HepG2 (cell line): Measurements from ENCODE around the gene CRTAC1. TPM values are rescaled to one million over a fixed set of nuclear protein-coding genes. Genes with fewer than 3 reads are reported as not detected.

Experiments
- CSRNP2 ChIP-seq: sonication (generic); formaldehyde crosslinking; conservative IDR thresholded peaks from 2 replicates; pipeline ENCODE4 v1.8.0; 2022; ENCODE audit warnings: low read depth, missing genetic modification reagents
- DDIT3 ChIP-seq: sonication (generic); formaldehyde crosslinking; IDR thresholded peaks from 2 replicates; pipeline ENCODE4 v1.4.0; 2020; ENCODE audit warnings: mild to moderate bottlenecking, missing genetic modification reagents
- FUBP1 ChIP-seq: sonication (generic); formaldehyde crosslinking; IDR thresholded peaks from 2 replicates; pipeline ENCODE4 v1.5.1; 2020; ENCODE audit warnings: missing genetic modification reagents, mild to moderate bottlenecking, borderline replicate concordance
- GATAD1 ChIP-seq: IDR thresholded peaks from 2 replicates; pipeline ENCODE4 v1.6.1; 2016; ENCODE audit warnings: missing genetic modification reagents, missing compliant biosample characterization
- HOMEZ ChIP-seq: IDR thresholded peaks from 2 replicates; pipeline ENCODE4 v1.6.1; 2016; ENCODE audit warnings: low read depth
- KMT2A ChIP-seq: sonication (generic); formaldehyde crosslinking; IDR thresholded peaks from 2 replicates; pipeline ENCODE4 v1.4.0; 2020; ENCODE audit warnings: missing genetic modification reagents
- NFYB ChIP-seq: sonication (generic); formaldehyde crosslinking; IDR thresholded peaks from 2 replicates; pipeline ENCODE4 v1.4.0; 2020; ENCODE audit warnings: missing genetic modification reagents
- SAP130 ChIP-seq: IDR thresholded peaks from 2 replicates; pipeline ENCODE4 v1.6.1; 2016; ENCODE audit warnings: low read depth
- SP4 ChIP-seq: sonication (generic); formaldehyde crosslinking; IDR thresholded peaks from 2 replicates; pipeline ENCODE4 v1.8.1; 2023; ENCODE audit warnings: mild to moderate bottlenecking, missing genetic modification reagents
- SRSF4 ChIP-seq: fragments of 200-400 bp; formaldehyde crosslinking; IDR thresholded peaks from one replicate; pipeline ENCODE4 v1.6.1; 2018; ENCODE audit warnings: mild to moderate bottlenecking, low read depth, low read length, moderate library complexity; ENCODE audit not compliant: poor library complexity, severe bottlenecking
- STAG1 ChIP-seq: sonication (generic); formaldehyde crosslinking; IDR thresholded peaks from 2 replicates; pipeline ENCODE4 v1.4.0; 2020; ENCODE audit warnings: missing genetic modification reagents
- TEAD3 ChIP-seq: optimal IDR thresholded peaks from 2 replicates; pipeline ENCODE3; 2016; ENCODE audit warnings: borderline replicate concordance
- TIGD3 ChIP-seq: sonication (generic); formaldehyde crosslinking; IDR thresholded peaks from 2 replicates; pipeline ENCODE4 v1.5.1; 2020; ENCODE audit warnings: mild to moderate bottlenecking, missing genetic modification reagents, borderline replicate concordance
- XRCC5 ChIP-seq: fragments of 200-400 bp; formaldehyde crosslinking; optimal IDR thresholded peaks from 2 replicates; pipeline ENCODE3; 2017; ENCODE audit warnings: mild to moderate bottlenecking, low read length
- ZFP62 ChIP-seq: sonication (generic); formaldehyde crosslinking; IDR thresholded peaks from 2 replicates; pipeline ENCODE4 v1.4.0; 2020; ENCODE audit warnings: missing genetic modification reagents
- ZFP91 ChIP-seq: sonication (generic); formaldehyde crosslinking; IDR thresholded peaks from 2 replicates; pipeline ENCODE4 v1.9.0; 2022; ENCODE audit warnings: missing genetic modification reagents, mild to moderate bottlenecking, borderline replicate concordance
- ZMYM4 ChIP-seq: sonication (generic); formaldehyde crosslinking; IDR thresholded peaks from 2 replicates; pipeline ENCODE4 v1.8.1; 2023; ENCODE audit warnings: mild to moderate bottlenecking, missing genetic modification reagents
- ZNF317 ChIP-seq: sonication (generic); formaldehyde crosslinking; IDR thresholded peaks from 2 replicates; pipeline ENCODE4 v1.5.0; 2020; ENCODE audit warnings: mild to moderate bottlenecking, missing genetic modification reagents
- ZNF451 ChIP-seq: sonication (generic); formaldehyde crosslinking; IDR thresholded peaks from 2 replicates; pipeline ENCODE4 v1.5.0; 2020; ENCODE audit warnings: mild to moderate bottlenecking, missing genetic modification reagents
- ZNF768 ChIP-seq: sonication (generic); formaldehyde crosslinking; IDR thresholded peaks from 2 replicates; pipeline ENCODE4 v1.4.0; 2020; ENCODE audit warnings: missing genetic modification reagents
- ZNF772 ChIP-seq: sonication (generic); formaldehyde crosslinking; IDR thresholded peaks from 2 replicates; pipeline ENCODE4 v1.5.0; 2020; ENCODE audit warnings: mild to moderate bottlenecking, missing genetic modification reagents
- polyA plus RNA-seq, 8 experiments: library from polyadenylated mRNA; depleted of rRNA in 3 of 8; stranded (reverse) in 7 of 8; unstranded in 1 of 8; fragments of >200 nt; fragmentation: Illumina TruSeq in 4 of 8; extraction: Trizol in 4 of 8; gene quantifications; 2 replicates each; pipeline versions ENCODE4 v1.2.1 to v1.2.3, GENCODE V29; 2011 to 2016; ENCODE audit warnings: low read depth in 4 of 8, missing spikeins in 1 of 8, mixed read lengths in 1 of 8; ENCODE audit not compliant: insufficient read depth in 1 of 8
- total RNA-seq, 5 experiments: library from RNA; depleted of rRNA; stranded (reverse); fragments of >200 nt; fragmentation: Illumina TruSeq; extraction: Trizol; gene quantifications; 2 replicates each; pipeline ENCODE4 v1.2.3, GENCODE V29; 2016; ENCODE audit warnings: low read depth in 1 of 5

CRTAC1 gene
- total and polyA plus RNA-seq, 2 of the 13 experiments (the other 11 are each of a cell fraction or from before 2014, with no cell fraction given): not detected

GRCh38 chr10:97869091-97870042, 161.1 kb downstream of the CRTAC1 start (continued):
- TF ChIP-seq CSRNP2 (CRISPR knock-in tag): no peak
- TF ChIP-seq ZNF317 (CRISPR knock-in tag): 0 out of 2 replicates have a peak, but pooled peaks have one; percentile 27
- 0 out of 2 replicates have a peak, but pooled peaks have one; percentile 35 for TF ChIP-seq HOMEZ (CRISPR knock-in tag)
- TF ChIP-seq SAP130: peak; percentile 45; the same call in 1 of the 2 replicates
- no peak for TF ChIP-seq GATAD1 (CRISPR knock-in tag)
- TF ChIP-seq ZMYM4 (CRISPR knock-in tag): no peak
- TF ChIP-seq STAG1 (CRISPR knock-in tag): peak; percentile 92
- no peak for TF ChIP-seq NFYB
- no peak for TF ChIP-seq TIGD3 (CRISPR knock-in tag)
- peak; percentile 46; the same call in 1 of the 2 replicates for TF ChIP-seq SP4 (CRISPR knock-in tag)
- 0 out of 2 replicates have a peak, but pooled peaks have one; percentile 22 for TF ChIP-seq ZNF772 (CRISPR knock-in tag)
- no peak for TF ChIP-seq KMT2A (CRISPR knock-in tag)
- 0 out of 2 replicates have a peak, but pooled peaks have one; percentile 28 for TF ChIP-seq ZNF768
- TF ChIP-seq XRCC5: peak; percentile 70
- TF ChIP-seq SRSF4: no peak
- TF ChIP-seq TEAD3 (CRISPR knock-in tag): no peak
- TF ChIP-seq FUBP1 (CRISPR knock-in tag): no peak
- no peak for TF ChIP-seq ZFP62 (CRISPR knock-in tag)
- 0 out of 2 replicates have a peak, but pooled peaks have one; percentile 63 for TF ChIP-seq ZNF451 (CRISPR knock-in tag)
- TF ChIP-seq DDIT3 (CRISPR knock-in tag): no peak
- peak; percentile 65 for TF ChIP-seq ZFP91 (CRISPR knock-in tag)
